ENCODE measurements around the gene MRPS5. TPM values are rescaled to one million over a fixed set of nuclear protein-coding genes. Genes with fewer than 3 reads are reported as not detected.
"Not testable (repeated sequence)": the region's sequence is repeated elsewhere in the genome, so short reads cannot be mapped to it uniquely, and the experiment has no call there.

MRPS5 gene
- total and polyA plus RNA-seq, 2 donors from 2014 or later = 53.1 to 118 TPM

GRCh38 chr2:95106081-95106480 lies 15.5 kb downstream of the MRPS5 start:
- TF ChIP-seq CTCF (IDR thresholded peaks at IDR 0.05; ENCODE audit: borderline replicate concordance, extremely low read depth, insufficient read depth) = no peak
- no peaks in the 10 kb centered on the region for H3K4me1 ChIP-seq (ENCODE audit: control insufficient read depth in 2 of 3, insufficient read depth in 2 of 3, low read depth in 1 of 3, low read length in 3 of 3)
- H3K9me3 ChIP-seq (ENCODE audit: control insufficient read depth in 2 of 3, insufficient read depth in 1 of 3, low read length in 3 of 3) = no peaks in the 10 kb centered on the region
- no peak overlapping the region for H3K27ac ChIP-seq (ENCODE audit: low read depth in 2 of 2, low read length in 2 of 2)
- no peak overlapping the region for H3K9ac ChIP-seq (ENCODE audit: low read length in 3 of 3)
- peaks cover 15 to 57% (median 42%) of the 10 kb centered on the region in 3 donors for H3K36me3 ChIP-seq (ENCODE audit: control insufficient read depth in 2 of 3, insufficient read depth in 3 of 3, low read length in 3 of 3)
- intact Hi-C loops (cut with DNase I) = no loop called here
- H3K27me3 ChIP-seq (ENCODE audit: control insufficient read depth, insufficient read depth, low read length) = no peaks in the 10 kb centered on the region
- no peak overlapping the region for H3K4me3 ChIP-seq (ENCODE audit: low read length in 3 of 3)
- DNase-seq (no peak), FAIRE-seq (no peak)

- peaks cover 22 to 61% (median 45%) of the 10 kb centered on the region in 3 donors for H3K36me3 ChIP-seq (ENCODE audit: control insufficient read depth in 2 of 3, insufficient read depth in 3 of 3, low read length in 3 of 3)
- no peaks in the 10 kb centered on the region for H3K9me3 ChIP-seq (ENCODE audit: control insufficient read depth in 2 of 3, insufficient read depth in 1 of 3, low read length in 3 of 3)
- H3K4me3 ChIP-seq (ENCODE audit: low read length in 3 of 3) = no peak overlapping the region
- intact Hi-C loops (cut with DNase I) = no loop called here
- DNase-seq (no peak), FAIRE-seq (no peak)
- no peaks in the 10 kb centered on the region for H3K27me3 ChIP-seq (ENCODE audit: control insufficient read depth, insufficient read depth, low read length)
- no peak overlapping the region for H3K9ac ChIP-seq (ENCODE audit: low read length in 3 of 3)
- no peak for TF ChIP-seq CTCF (IDR thresholded peaks at IDR 0.05; ENCODE audit: borderline replicate concordance, extremely low read depth, insufficient read depth)
- H3K4me1 ChIP-seq (ENCODE audit: control insufficient read depth in 2 of 3, insufficient read depth in 2 of 3, low read depth in 1 of 3, low read length in 3 of 3) = no peaks in the 10 kb centered on the region
- H3K27ac ChIP-seq (ENCODE audit: low read depth in 2 of 2, low read length in 2 of 2) = no peak overlapping the region
Measured at GRCh38 chr2:95104606-95105005, 17.0 kb downstream of the MRPS5 start.

- intact Hi-C loops (cut with DNase I) = no loop called here
- no peaks in the 10 kb centered on the region for H3K4me1 ChIP-seq (ENCODE audit: control insufficient read depth in 2 of 3, insufficient read depth in 2 of 3, low read depth in 1 of 3, low read length in 3 of 3)
- H3K9ac ChIP-seq (ENCODE audit: low read length in 3 of 3) = no peak overlapping the region
- no peak for TF ChIP-seq CTCF (IDR thresholded peaks at IDR 0.05; ENCODE audit: borderline replicate concordance, extremely low read depth, insufficient read depth)
- H3K27ac ChIP-seq (ENCODE audit: low read depth in 2 of 2, low read length in 2 of 2) = no peak overlapping the region
- H3K27me3 ChIP-seq (ENCODE audit: control insufficient read depth, insufficient read depth, low read length) = no peaks in the 10 kb centered on the region
- H3K4me3 ChIP-seq (ENCODE audit: low read length in 3 of 3) = no peak overlapping the region
- no peaks in the 10 kb centered on the region for H3K9me3 ChIP-seq (ENCODE audit: control insufficient read depth in 2 of 3, insufficient read depth in 1 of 3, low read length in 3 of 3)
- DNase-seq (no peak), FAIRE-seq (no peak)
- peaks cover 8 to 32% (median 15%) of the 10 kb centered on the region in 3 donors for H3K36me3 ChIP-seq (ENCODE audit: control insufficient read depth in 2 of 3, insufficient read depth in 3 of 3, low read length in 3 of 3)
Measured at GRCh38 chr2:95099910-95100309, 21.7 kb downstream of the MRPS5 start.

- FAIRE-seq; H3K27me3 ChIP-seq (ENCODE audit: control insufficient read depth, insufficient read depth, low read length); H3K4me1 ChIP-seq (ENCODE audit: control insufficient read depth in 2 of 3, insufficient read depth in 2 of 3, low read depth in 1 of 3, low read length in 3 of 3); H3K4me3 ChIP-seq (ENCODE audit: low read length in 3 of 3); intact Hi-C loops (cut with DNase I); DNase-seq; H3K9me3 ChIP-seq (ENCODE audit: control insufficient read depth in 2 of 3, insufficient read depth in 1 of 3, low read length in 3 of 3); H3K27ac ChIP-seq (ENCODE audit: low read depth in 2 of 2, low read length in 2 of 2); H3K9ac ChIP-seq (ENCODE audit: low read length in 3 of 3): not testable (repeated sequence)
- peaks cover 8 to 23% (median 11%) of the 10 kb centered on the region in 3 donors for H3K36me3 ChIP-seq (ENCODE audit: control insufficient read depth in 2 of 3, insufficient read depth in 3 of 3, low read length in 3 of 3)
Measured at GRCh38 chr2:95098273-95098672, 23.3 kb downstream of the MRPS5 start.

Measured in kidney (tissue), 14 donors.